Dendritic cell treated with granulocyte-macrophage colony-stimulating factor and Interleukin-4, amounts not matched to agents 40 ng/mL and 50 ng/mL, for 4 days (primary cell): ENCODE data around the gene RNF150.

Source experiments
- H3K27ac Mint-ChIP-seq: one replicate; pipeline ENCODE4 v1.8.0; 2022; ENCODE audit warnings: mild to moderate bottlenecking, mixed read lengths
- H3K27me3 Mint-ChIP-seq: one replicate; pipeline ENCODE4 v1.8.0; 2022; ENCODE audit warnings: mild to moderate bottlenecking, mixed read lengths
- H3K36me3 Mint-ChIP-seq: one replicate; pipeline ENCODE4 v1.8.0; 2022; ENCODE audit warnings: low read depth, mixed read lengths
- H3K4me1 Mint-ChIP-seq: one replicate; pipeline ENCODE4 v1.8.0; 2022; ENCODE audit warnings: low read depth, mixed read lengths
- H3K4me3 Mint-ChIP-seq: one replicate; pipeline ENCODE4 v1.8.0; 2022; ENCODE audit warnings: mild to moderate bottlenecking, moderate library complexity, mixed read lengths
- H3K9me3 Mint-ChIP-seq: one replicate; pipeline ENCODE4 v1.8.0; 2022; ENCODE audit warnings: mixed read lengths
- intact Hi-C: fragments of 100-400 bp; cut with micrococcal nuclease; formaldehyde crosslinking; loops from one replicate; pipeline ENCODE4 v1.15.0; 2022

RNF150 gene

GRCh38 chr4:141144207-141144606 lies 10.9 kb upstream of the RNF150 start:
- H3K9me3 Mint-ChIP-seq, result no peaks in the 10 kb centered on the region
- intact Hi-C loops, result no loop called here
- no peaks in the 10 kb centered on the region for H3K4me1 Mint-ChIP-seq
- H3K27ac Mint-ChIP-seq, result no peak overlapping the region
- H3K36me3 Mint-ChIP-seq, result no peaks in the 10 kb centered on the region
- H3K27me3 Mint-ChIP-seq, result peaks cover 13% of the 10 kb centered on the region
- no peak overlapping the region for H3K4me3 Mint-ChIP-seq

GRCh38 chr4:141142423-141142822 lies 9.2 kb upstream of the RNF150 start:
- intact Hi-C loops, result no loop called here
- Mint-ChIP-seq H3K4me1 (no peaks in the 10 kb centered on the region), H3K27ac (no peak overlapping the region), H3K27me3 (peaks cover 13% of the 10 kb centered on the region), H3K4me3 (no peak overlapping the region), H3K9me3 (no peaks in the 10 kb centered on the region), H3K36me3 (no peaks in the 10 kb centered on the region)

GRCh38 chr4:141140391-141141200 lies 7.3 kb upstream of the RNF150 start:
- Mint-ChIP-seq H3K27me3 (peaks cover 27% of the 10 kb centered on the region), H3K4me1 (no peaks in the 10 kb centered on the region), H3K4me3 (no peak overlapping the region), H3K36me3 (no peaks in the 10 kb centered on the region), H3K9me3 (no peaks in the 10 kb centered on the region), H3K27ac (no peak overlapping the region)
- intact Hi-C loops, result no loop called here

GRCh38 chr4:141133999-141134995 lies 1.0 kb upstream of the RNF150 start:
- no peak overlapping the region for H3K4me3 Mint-ChIP-seq
- intact Hi-C loops, result loop anchor here (2.0 kb wide), 1 partner anchor 273 kb away; no protein-coding TSS in a partner anchor
- peaks cover 17% of the 10 kb centered on the region for H3K4me1 Mint-ChIP-seq
- H3K9me3 Mint-ChIP-seq, result no peaks in the 10 kb centered on the region
- H3K27ac Mint-ChIP-seq, result no peak overlapping the region
- H3K36me3 Mint-ChIP-seq, result no peaks in the 10 kb centered on the region
- peaks cover 75% of the 10 kb centered on the region for H3K27me3 Mint-ChIP-seq

- intact Hi-C loops, result loop anchor here (2.0 kb wide), 1 partner anchor 272 kb away; no protein-coding TSS in a partner anchor
- H3K4me1 Mint-ChIP-seq, result peaks cover 17% of the 10 kb centered on the region
- peaks cover 72% of the 10 kb centered on the region for H3K27me3 Mint-ChIP-seq
- H3K9me3 Mint-ChIP-seq, result no peaks in the 10 kb centered on the region
- H3K36me3 Mint-ChIP-seq, result no peaks in the 10 kb centered on the region
- H3K27ac Mint-ChIP-seq, result no peak overlapping the region
- H3K4me3 Mint-ChIP-seq, result peak overlapping the region; percentile 82
Observed at GRCh38 chr4:141132709-141133145, 542 bp downstream of the RNF150 start.

- Mint-ChIP-seq H3K9me3 (no peaks in the 10 kb centered on the region), H3K4me3 (peak overlapping the region; percentile 82), H3K4me1 (peaks cover 17% of the 10 kb centered on the region), H3K36me3 (no peaks in the 10 kb centered on the region), H3K27me3 (peaks cover 69% of the 10 kb centered on the region), H3K27ac (no peak overlapping the region)
- intact Hi-C loops, result loop anchor here (2.0 kb wide), 1 partner anchor 271 kb away; no protein-coding TSS in a partner anchor
Observed at GRCh38 chr4:141132072-141132708, 1.1 kb downstream of the RNF150 start.

- Mint-ChIP-seq H3K36me3 (no peaks in the 10 kb centered on the region), H3K4me1 (peaks cover 20% of the 10 kb centered on the region), H3K9me3 (no peaks in the 10 kb centered on the region), H3K27me3 (peaks cover 64% of the 10 kb centered on the region), H3K27ac (no peak overlapping the region), H3K4me3 (no peak overlapping the region)
- intact Hi-C loops, result loop anchor here (2.0 kb wide), 1 partner anchor 271 kb away; no protein-coding TSS in a partner anchor
Observed at GRCh38 chr4:141131723-141132071, 1.6 kb downstream of the RNF150 start.

- H3K36me3 Mint-ChIP-seq, result no peaks in the 10 kb centered on the region
- H3K4me3 Mint-ChIP-seq, result no peak overlapping the region
- no peaks in the 10 kb centered on the region for H3K9me3 Mint-ChIP-seq
- H3K27me3 Mint-ChIP-seq, result peaks cover 60% of the 10 kb centered on the region
- peaks cover 23% of the 10 kb centered on the region for H3K4me1 Mint-ChIP-seq
- intact Hi-C loops, result no loop called here
- H3K27ac Mint-ChIP-seq, result no peak overlapping the region
Observed at GRCh38 chr4:141130947-141131605, 2.2 kb downstream of the RNF150 start.

- no peaks in the 10 kb centered on the region for H3K36me3 Mint-ChIP-seq
- no peaks in the 10 kb centered on the region for H3K9me3 Mint-ChIP-seq
- peaks cover 32% of the 10 kb centered on the region for H3K27me3 Mint-ChIP-seq
- H3K4me3 Mint-ChIP-seq, result no peak overlapping the region
- intact Hi-C loops, result no loop called here
- H3K4me1 Mint-ChIP-seq, result peaks cover 15% of the 10 kb centered on the region
- H3K27ac Mint-ChIP-seq, result no peak overlapping the region
Observed at GRCh38 chr4:141127884-141128283, 5.4 kb downstream of the RNF150 start.

- no peaks in the 10 kb centered on the region for H3K36me3 Mint-ChIP-seq
- no peak overlapping the region for H3K4me3 Mint-ChIP-seq
- H3K4me1 Mint-ChIP-seq, result peaks cover 7% of the 10 kb centered on the region
- H3K27me3 Mint-ChIP-seq, result peaks cover 24% of the 10 kb centered on the region
- H3K27ac Mint-ChIP-seq, result no peak overlapping the region
- no peaks in the 10 kb centered on the region for H3K9me3 Mint-ChIP-seq
- intact Hi-C loops, result no loop called here
Observed at GRCh38 chr4:141126769-141127168, 6.5 kb downstream of the RNF150 start.

- peaks cover 1% of the 10 kb centered on the region for H3K27me3 Mint-ChIP-seq
- intact Hi-C loops, result no loop called here
- H3K36me3 Mint-ChIP-seq, result no peaks in the 10 kb centered on the region
- peaks cover 6% of the 10 kb centered on the region for H3K4me1 Mint-ChIP-seq
- no peaks in the 10 kb centered on the region for H3K9me3 Mint-ChIP-seq
- no peak overlapping the region for H3K4me3 Mint-ChIP-seq
- no peak overlapping the region for H3K27ac Mint-ChIP-seq
Observed at GRCh38 chr4:141124224-141124623, 9.0 kb downstream of the RNF150 start.

- no peaks in the 10 kb centered on the region for H3K36me3 Mint-ChIP-seq
- no peak overlapping the region for H3K27ac Mint-ChIP-seq
- H3K27me3 Mint-ChIP-seq, result no peaks in the 10 kb centered on the region
- intact Hi-C loops, result no loop called here
- no peak overlapping the region for H3K4me3 Mint-ChIP-seq
- no peaks in the 10 kb centered on the region for H3K9me3 Mint-ChIP-seq
- H3K4me1 Mint-ChIP-seq, result peaks cover 5% of the 10 kb centered on the region
Observed at GRCh38 chr4:141121768-141122454, 11.4 kb downstream of the RNF150 start.

GRCh38 chr4:141121101-141121500 lies 12.2 kb downstream of the RNF150 start:
- no peaks in the 10 kb centered on the region for H3K4me1 Mint-ChIP-seq
- H3K9me3 Mint-ChIP-seq, result no peaks in the 10 kb centered on the region
- H3K27me3 Mint-ChIP-seq, result no peaks in the 10 kb centered on the region
- H3K4me3 Mint-ChIP-seq, result no peak overlapping the region
- intact Hi-C loops, result no loop called here
- H3K36me3 Mint-ChIP-seq, result no peaks in the 10 kb centered on the region
- no peak overlapping the region for H3K27ac Mint-ChIP-seq
